Calu3 (cell line): ENCODE results near the gene CD274. TPM values are rescaled to one million over a fixed set of nuclear protein-coding genes. Genes with fewer than 3 reads are reported as not detected.

ENCODE experiments used
- BruUV-seq: library from RNA; stranded (reverse); fragments of 400-500 nt; replicated peaks from 2 replicates; lab custom pipeline; 2021; lab: Mats Ljungman, UMichigan
- CTCF ChIA-PET: fragments of 300-600 bp; sonication (Branson Sonifier 250); formaldehyde crosslinking; loops from one replicate; lab custom pipeline; 2022; ENCODE audit warnings: antibody characterized with exemption; lab: Charles Lee
- DNase-seq: peaks from one replicate; pipeline ENCODE4 v3.0.0; 2022
- H3K27ac Mint-ChIP-seq: one replicate; pipeline ENCODE4 v1.8.0; 2022; ENCODE audit warnings: mixed read lengths; ENCODE audit not compliant: unreplicated experiment
- H3K27me3 Mint-ChIP-seq: one replicate; pipeline ENCODE4 v1.8.0; 2022; ENCODE audit warnings: mixed read lengths; ENCODE audit not compliant: unreplicated experiment
- H3K36me3 Mint-ChIP-seq: one replicate; pipeline ENCODE4 v1.8.0; 2022; ENCODE audit warnings: mild to moderate bottlenecking, moderate library complexity, mixed read lengths; ENCODE audit not compliant: insufficient read depth, unreplicated experiment
- H3K4me1 Mint-ChIP-seq: one replicate; pipeline ENCODE4 v1.8.0; 2022; ENCODE audit warnings: mild to moderate bottlenecking, low read depth, mixed read lengths; ENCODE audit not compliant: unreplicated experiment
- H3K4me3 Mint-ChIP-seq: one replicate; pipeline ENCODE4 v1.8.0; 2022; ENCODE audit warnings: mild to moderate bottlenecking, low read depth, moderate library complexity, mixed read lengths; ENCODE audit not compliant: unreplicated experiment
- H3K9me3 Mint-ChIP-seq: one replicate; pipeline ENCODE4 v1.8.0; 2022; ENCODE audit warnings: low read depth, mixed read lengths; ENCODE audit not compliant: unreplicated experiment
- CTCF ChIP-seq: fragments of 200-600 bp; IDR thresholded peaks from one replicate; pipeline ENCODE4 v1.8.0; 2022; ENCODE audit warnings: antibody characterized with exemption; ENCODE audit not compliant: unreplicated experiment
- intact Hi-C: fragments of 100-400 bp; cut with micrococcal nuclease; formaldehyde crosslinking; loops from one replicate; pipeline ENCODE4 v1.10.0; 2022; ENCODE audit not compliant: unreplicated experiment
- total RNA-seq: library from RNA; stranded (reverse); gene quantifications from 2 replicates; pipeline ENCODE4 v1.2.3, GENCODE V29; 2022

CD274 gene
- total RNA-seq, 1 experiment from 2014 or later = 1.9 TPM

GRCh38 chr9:5418481-5418880 is 31.9 kb upstream of the CD274 start:
- no TSS peak for BruUV-seq
- no peaks in the 10 kb centered on the region for H3K4me1 Mint-ChIP-seq
- no peaks in the 10 kb centered on the region for H3K9me3 Mint-ChIP-seq
- H3K27me3 Mint-ChIP-seq = no peaks in the 10 kb centered on the region
- no peak overlapping the region for H3K4me3 Mint-ChIP-seq
- H3K36me3 Mint-ChIP-seq = no peaks in the 10 kb centered on the region
- no peak overlapping the region for H3K27ac Mint-ChIP-seq
- CTCF ChIA-PET = no interaction called here
- DNase-seq = no peak
- intact Hi-C loops = no loop called here
- TF ChIP-seq CTCF = no peak

- CTCF ChIA-PET = no interaction called here
- intact Hi-C loops = loop anchor here (10.0 kb wide), 1 partner anchor 155 kb away; no protein-coding TSS in a partner anchor
- Mint-ChIP-seq H3K36me3 (no peaks in the 10 kb centered on the region), H3K27ac (no peak overlapping the region), H3K4me3 (no peak overlapping the region), H3K4me1 (no peaks in the 10 kb centered on the region), H3K9me3 (no peaks in the 10 kb centered on the region), H3K27me3 (no peaks in the 10 kb centered on the region)
- DNase-seq = no peak
- no TSS peak for BruUV-seq
- TF ChIP-seq CTCF = no peak
Measured at GRCh38 chr9:5419987-5420386, 30.4 kb upstream of the CD274 start.

GRCh38 chr9:5421163-5421562 is 29.2 kb upstream of the CD274 start:
- BruUV-seq = no TSS peak
- no peaks in the 10 kb centered on the region for H3K27me3 Mint-ChIP-seq
- no peaks in the 10 kb centered on the region for H3K36me3 Mint-ChIP-seq
- no peaks in the 10 kb centered on the region for H3K9me3 Mint-ChIP-seq
- CTCF ChIA-PET = no interaction called here
- H3K27ac Mint-ChIP-seq = no peak overlapping the region
- intact Hi-C loops = loop anchor here (10.0 kb wide), 1 partner anchor 156 kb away; no protein-coding TSS in a partner anchor
- no peak for DNase-seq
- no peak for TF ChIP-seq CTCF
- no peak overlapping the region for H3K4me3 Mint-ChIP-seq
- no peaks in the 10 kb centered on the region for H3K4me1 Mint-ChIP-seq

- Mint-ChIP-seq H3K4me3 (no peak overlapping the region), H3K36me3 (no peaks in the 10 kb centered on the region), H3K4me1 (no peaks in the 10 kb centered on the region), H3K9me3 (no peaks in the 10 kb centered on the region), H3K27me3 (no peaks in the 10 kb centered on the region), H3K27ac (no peak overlapping the region)
- TF ChIP-seq CTCF = no peak
- intact Hi-C loops = loop anchor here (10.0 kb wide), 1 partner anchor 157 kb away; no protein-coding TSS in a partner anchor
- no TSS peak for BruUV-seq
- no peak for DNase-seq
- CTCF ChIA-PET = no interaction called here
Measured at GRCh38 chr9:5422276-5422675, 28.1 kb upstream of the CD274 start.
